ENCODE measurements around the gene FAM3A.
"Not testable (repeated sequence)": the region's sequence is repeated elsewhere in the genome, so short reads cannot be mapped to it uniquely, and the experiment has no call there.

Gene FAM3A

DNA sequence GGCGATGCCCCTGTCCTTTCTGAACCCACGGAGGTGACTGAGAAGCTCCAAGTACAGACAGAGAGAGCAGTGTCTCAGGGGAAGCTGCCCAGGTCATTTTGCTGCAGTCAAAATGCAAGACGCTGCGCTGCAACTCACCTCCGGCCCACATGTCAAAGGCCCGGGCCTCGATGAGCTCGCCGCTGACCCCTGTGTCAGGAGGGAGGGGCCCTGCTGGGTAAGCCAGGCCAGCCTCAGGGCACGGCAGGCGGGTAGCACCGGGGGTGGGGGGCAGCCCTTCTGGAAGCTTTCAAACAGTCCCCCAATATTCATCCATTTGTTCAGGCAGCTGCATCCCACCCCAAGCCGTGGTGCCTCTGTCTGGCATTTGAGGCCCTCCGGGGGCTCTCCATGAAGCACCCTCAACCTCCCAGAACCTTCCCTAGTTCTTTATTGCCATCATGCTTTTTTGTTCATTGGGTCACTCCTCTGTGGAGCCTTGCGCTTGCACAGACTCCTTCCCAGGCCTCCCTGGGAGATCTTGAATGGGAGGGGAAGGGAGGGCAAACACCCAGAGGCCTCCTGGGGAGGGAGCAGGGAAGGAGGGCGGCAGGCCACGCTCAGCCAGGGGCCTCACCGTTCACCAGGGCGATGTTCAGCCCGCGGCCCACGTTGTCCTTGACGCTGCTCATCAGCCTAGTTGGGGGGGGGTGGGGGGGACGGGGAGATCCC lies 8.2 kb downstream of the FAM3A start:
- peaks cover 2% of the 10 kb centered on the region for H3K27me3 Mint-ChIP-seq (ENCODE audit: low read depth, poor library complexity)
- TF ChIP-seq, protein P1, sequence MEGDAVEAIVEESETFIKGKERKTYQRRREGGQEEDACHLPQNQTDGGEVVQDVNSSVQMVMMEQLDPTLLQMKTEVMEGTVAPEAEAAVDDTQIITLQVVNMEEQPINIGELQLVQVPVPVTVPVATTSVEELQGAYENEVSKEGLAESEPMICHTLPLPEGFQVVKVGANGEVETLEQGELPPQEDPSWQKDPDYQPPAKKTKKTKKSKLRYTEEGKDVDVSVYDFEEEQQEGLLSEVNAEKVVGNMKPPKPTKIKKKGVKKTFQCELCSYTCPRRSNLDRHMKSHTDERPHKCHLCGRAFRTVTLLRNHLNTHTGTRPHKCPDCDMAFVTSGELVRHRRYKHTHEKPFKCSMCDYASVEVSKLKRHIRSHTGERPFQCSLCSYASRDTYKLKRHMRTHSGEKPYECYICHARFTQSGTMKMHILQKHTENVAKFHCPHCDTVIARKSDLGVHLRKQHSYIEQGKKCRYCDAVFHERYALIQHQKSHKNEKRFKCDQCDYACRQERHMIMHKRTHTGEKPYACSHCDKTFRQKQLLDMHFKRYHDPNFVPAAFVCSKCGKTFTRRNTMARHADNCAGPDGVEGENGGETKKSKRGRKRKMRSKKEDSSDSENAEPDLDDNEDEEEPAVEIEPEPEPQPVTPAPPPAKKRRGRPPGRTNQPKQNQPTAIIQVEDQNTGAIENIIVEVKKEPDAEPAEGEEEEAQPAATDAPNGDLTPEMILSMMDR (IDR thresholded peaks at IDR 0.05) = no peak
- DNase-seq = no peak
- no peak overlapping the region for H3K4me3 Mint-ChIP-seq
- peaks cover 32% of the 10 kb centered on the region for H3K4me1 Mint-ChIP-seq
- peaks cover 58% of the 10 kb centered on the region for H3K9me3 Mint-ChIP-seq
- H3K27ac Mint-ChIP-seq = no peak overlapping the region
- peaks cover 28% of the 10 kb centered on the region for H3K36me3 Mint-ChIP-seq (ENCODE audit: low read depth)

DNA sequence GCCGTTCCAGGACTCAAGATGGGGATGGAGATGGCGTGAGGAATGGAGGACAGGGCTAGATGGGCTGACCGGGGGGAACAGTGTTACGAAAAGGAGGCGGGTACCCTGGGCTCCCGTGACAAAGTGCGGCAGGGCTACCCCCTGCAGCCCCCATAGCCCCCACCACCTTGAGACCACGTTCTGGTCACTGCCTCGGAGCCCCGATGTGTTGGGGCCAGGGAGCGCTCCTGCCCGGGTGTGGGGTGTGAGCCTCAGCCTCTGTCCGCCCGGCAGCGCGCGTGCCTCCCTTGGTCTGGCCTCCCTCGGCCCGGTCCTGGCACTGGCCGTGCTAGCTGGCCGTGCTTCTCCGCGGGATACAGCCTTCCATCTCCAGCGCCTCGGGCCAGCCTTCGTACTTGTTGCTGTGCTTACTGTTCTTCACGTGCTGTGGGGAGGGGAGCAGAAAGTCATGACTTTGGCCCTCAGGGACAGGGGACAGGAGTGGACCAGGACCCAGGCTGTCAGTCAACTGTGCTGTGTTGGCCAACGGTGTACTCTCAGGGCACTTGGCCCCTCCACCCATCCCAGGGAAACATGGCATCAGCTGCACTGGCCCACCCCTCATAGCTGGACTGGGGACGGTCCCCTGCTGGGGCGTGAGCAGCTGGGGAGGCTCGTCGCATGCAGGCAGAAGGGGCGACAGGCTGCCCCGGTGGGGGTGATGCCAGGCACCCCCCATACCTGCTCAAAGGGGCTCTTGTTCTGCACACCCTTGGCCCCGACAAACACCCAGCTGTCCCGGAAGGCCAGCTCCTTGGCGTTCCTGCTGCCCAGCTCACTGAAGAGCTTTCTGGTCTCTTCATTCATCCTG lies 9.3 kb downstream of the FAM3A start:
- Mint-ChIP-seq H3K9me3 (peaks cover 58% of the 10 kb centered on the region), H3K4me1 (peaks cover 30% of the 10 kb centered on the region), H3K27ac (peak overlapping the region; percentile 25), H3K36me3 (ENCODE audit: low read depth) (peaks cover 28% of the 10 kb centered on the region), H3K4me3 (no peak overlapping the region), H3K27me3 (ENCODE audit: low read depth, poor library complexity) (no peaks in the 10 kb centered on the region)
- TF ChIP-seq, protein P1 (IDR thresholded peaks at IDR 0.05) = no peak
- DNase-seq = no peak

DNA sequence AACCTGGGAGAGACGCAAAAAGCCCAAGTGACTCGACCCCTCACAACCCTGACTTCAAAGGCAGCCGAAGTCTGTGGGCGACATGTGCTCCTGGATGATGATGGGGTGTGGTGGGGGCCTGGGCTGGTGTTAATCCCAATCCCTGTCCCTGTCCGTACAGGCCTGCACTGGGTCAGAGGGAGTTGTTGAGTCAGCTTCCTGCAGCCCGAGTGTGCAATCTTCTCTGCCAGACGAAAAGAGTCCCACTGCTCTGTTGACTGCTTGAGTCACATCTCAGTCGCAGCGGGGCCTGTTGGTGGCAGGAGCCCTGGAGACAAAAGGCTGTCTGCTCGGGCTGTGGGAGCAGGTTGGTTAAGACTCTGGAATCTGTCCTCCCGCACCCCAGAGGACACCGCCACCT lies 10.3 kb downstream of the FAM3A start:
- Mint-ChIP-seq H3K4me1 (peaks cover 20% of the 10 kb centered on the region), H3K27ac (no peak overlapping the region), H3K9me3 (peaks cover 57% of the 10 kb centered on the region), H3K27me3 (ENCODE audit: low read depth, poor library complexity) (no peaks in the 10 kb centered on the region), H3K4me3 (no peak overlapping the region), H3K36me3 (ENCODE audit: low read depth) (peaks cover 23% of the 10 kb centered on the region)
- DNase-seq = no peak
- TF ChIP-seq, protein P1 (IDR thresholded peaks at IDR 0.05) = no peak

DNA sequence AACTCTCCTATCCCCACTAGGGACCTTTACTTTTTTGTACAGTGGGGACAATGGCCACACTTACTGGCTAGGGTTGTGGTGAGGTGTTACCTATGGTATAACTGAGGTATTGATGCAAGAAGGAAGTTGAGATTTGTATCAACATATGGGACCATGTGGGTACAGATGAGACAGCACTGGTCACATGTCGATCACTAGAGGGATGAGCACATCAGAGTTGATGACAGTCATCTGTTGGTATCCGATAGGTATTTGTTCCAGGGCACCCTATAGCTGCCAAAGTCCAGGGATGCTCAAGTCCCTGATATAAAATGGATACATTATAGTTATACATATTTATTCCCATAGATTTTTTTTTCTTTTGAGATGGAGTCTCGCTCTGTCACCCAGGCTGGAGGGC lies 13.0 kb downstream of the FAM3A start:
- H3K4me3 Mint-ChIP-seq = no peak overlapping the region
- no peaks in the 10 kb centered on the region for H3K27me3 Mint-ChIP-seq (ENCODE audit: low read depth, poor library complexity)
- peaks cover 10% of the 10 kb centered on the region for H3K4me1 Mint-ChIP-seq
- TF ChIP-seq, protein P1 (IDR thresholded peaks at IDR 0.05) = no peak
- H3K9me3 Mint-ChIP-seq = peaks cover 47% of the 10 kb centered on the region
- no peak for DNase-seq
- peaks cover 5% of the 10 kb centered on the region for H3K36me3 Mint-ChIP-seq (ENCODE audit: low read depth)
- no peak overlapping the region for H3K27ac Mint-ChIP-seq

DNA sequence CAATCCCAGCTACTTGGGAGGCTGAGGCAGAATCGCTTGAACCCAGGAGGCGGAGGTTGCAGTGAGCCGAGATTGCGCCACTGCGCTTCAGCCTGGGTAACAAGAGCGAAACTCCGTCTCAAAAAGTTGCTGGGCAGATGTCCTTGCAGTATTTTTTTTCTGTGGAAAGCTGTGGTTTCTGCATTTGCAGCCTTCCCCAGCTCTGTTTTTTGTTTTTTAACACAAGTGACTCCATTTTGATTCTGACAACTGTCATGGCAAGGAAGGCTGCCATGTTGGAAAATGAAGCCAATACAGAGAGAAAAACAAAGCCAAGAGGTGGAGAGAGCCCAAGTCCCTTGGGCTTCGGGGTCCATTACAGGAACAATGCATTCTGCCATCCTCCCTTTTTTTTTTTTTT lies 13.9 kb downstream of the FAM3A start:
- Mint-ChIP-seq H3K9me3 (peaks cover 44% of the 10 kb centered on the region), H3K27ac (no peak overlapping the region), H3K4me1 (peaks cover 10% of the 10 kb centered on the region), H3K4me3 (no peak overlapping the region), H3K27me3 (ENCODE audit: low read depth, poor library complexity) (no peaks in the 10 kb centered on the region), H3K36me3 (ENCODE audit: low read depth) (peaks cover 5% of the 10 kb centered on the region)
- no peak for DNase-seq
- TF ChIP-seq, protein P1 (IDR thresholded peaks at IDR 0.05) = no peak

DNA sequence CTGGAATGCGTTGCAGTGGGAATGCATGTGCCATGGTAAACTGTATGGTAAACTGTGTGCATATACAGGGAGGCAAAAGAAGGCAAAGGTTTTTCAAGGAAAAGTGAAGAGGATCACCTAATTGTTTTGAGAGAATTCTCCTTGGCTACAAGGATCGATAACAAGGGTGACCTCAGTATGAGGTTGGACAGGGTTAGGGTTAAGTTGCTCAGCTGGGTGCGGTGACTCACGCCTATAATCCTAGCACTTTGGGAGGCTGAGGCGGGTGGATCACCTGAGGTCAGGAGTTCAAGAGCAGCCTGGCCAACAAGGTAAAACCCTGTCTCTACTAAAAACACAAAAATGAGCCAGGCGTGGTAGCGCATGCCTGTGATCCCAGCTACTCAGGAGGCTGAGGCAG lies 14.6 kb downstream of the FAM3A start:
- peaks cover 49% of the 10 kb centered on the region for H3K9me3 Mint-ChIP-seq
- not testable (repeated sequence) for H3K27me3 Mint-ChIP-seq (ENCODE audit: low read depth, poor library complexity); DNase-seq; H3K4me3 Mint-ChIP-seq; H3K4me1 Mint-ChIP-seq; H3K36me3 Mint-ChIP-seq (ENCODE audit: low read depth); H3K27ac Mint-ChIP-seq

DNA sequence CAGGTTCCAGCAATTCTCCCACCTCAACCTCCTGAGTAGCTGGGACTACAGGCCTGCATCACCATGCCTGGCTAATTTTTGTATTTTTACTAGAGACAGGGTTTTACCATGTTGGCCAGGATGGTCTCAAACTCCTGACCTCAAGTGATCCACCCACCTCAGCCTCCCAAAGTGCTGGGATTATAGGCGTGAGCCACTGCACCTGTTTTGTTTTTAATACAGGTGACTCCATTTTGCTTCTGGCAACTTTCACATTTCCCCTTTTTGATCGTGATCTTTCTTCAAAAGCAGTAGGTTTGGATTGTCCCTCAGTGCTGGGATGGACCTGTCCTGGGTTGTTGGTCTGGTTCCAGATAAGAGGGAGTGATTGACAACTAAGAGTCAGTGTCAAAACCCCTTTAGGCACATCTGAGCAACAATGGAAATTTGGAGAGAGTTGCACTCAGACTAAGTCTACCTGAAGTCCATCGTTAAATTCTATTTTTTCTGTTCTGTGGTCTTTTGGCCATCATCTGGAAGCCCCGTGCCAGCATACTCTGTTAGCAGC lies 19.4 kb downstream of the FAM3A start:
- not testable (repeated sequence) for H3K4me1 Mint-ChIP-seq; DNase-seq; H3K36me3 Mint-ChIP-seq (ENCODE audit: low read depth); H3K4me3 Mint-ChIP-seq; H3K27me3 Mint-ChIP-seq (ENCODE audit: low read depth, poor library complexity); H3K27ac Mint-ChIP-seq
- H3K9me3 Mint-ChIP-seq = peaks cover 47% of the 10 kb centered on the region
